ENCODE data around the gene LCA5.
"Not testable (repeated sequence)": the region's sequence is repeated elsewhere in the genome, so short reads cannot be mapped to it uniquely, and the experiment has no call there.

The LCA5 gene

DNA sequence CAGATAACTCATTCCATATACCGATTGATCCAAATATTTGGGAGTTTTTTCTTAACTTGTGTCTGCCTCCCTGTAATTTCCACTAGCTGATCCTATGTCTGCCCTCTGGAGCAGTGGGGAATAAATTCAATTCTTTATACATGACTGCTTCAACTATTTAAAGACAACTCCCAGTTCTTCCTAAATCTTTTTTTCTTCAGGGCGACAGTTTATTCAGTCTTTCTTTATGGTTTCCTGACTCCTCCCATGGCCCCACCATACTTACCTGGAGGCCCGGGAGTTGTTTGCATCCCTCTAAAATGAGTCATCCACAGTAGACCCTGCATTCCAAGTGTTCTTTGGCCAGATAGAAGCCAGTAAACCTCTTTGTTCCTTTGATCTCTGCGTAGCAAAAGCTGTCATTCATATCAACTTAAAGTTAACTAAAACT, 73.6 kb downstream of the LCA5 start:
- no peak for DNase-seq

DNA sequence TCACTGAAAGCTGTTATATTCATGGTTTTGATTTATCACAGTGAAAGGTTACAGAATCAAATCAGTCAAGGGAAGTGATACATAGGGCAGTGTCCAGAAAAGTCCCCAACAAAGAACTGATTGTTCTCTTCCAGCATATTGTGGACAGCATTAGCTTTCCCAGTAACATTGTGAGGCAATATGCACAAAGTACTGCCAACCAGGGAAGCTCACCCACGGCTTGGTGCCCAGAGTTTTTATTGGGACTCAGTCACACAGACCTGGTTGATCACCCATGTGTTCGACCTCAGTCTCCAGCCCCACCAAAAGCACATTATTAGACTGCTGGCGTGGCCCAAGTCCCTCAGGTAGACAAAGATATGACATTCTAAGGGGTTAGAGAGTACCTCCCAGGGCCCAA, 76.0 kb downstream of the LCA5 start:
- DNase-seq: no peak

DNA sequence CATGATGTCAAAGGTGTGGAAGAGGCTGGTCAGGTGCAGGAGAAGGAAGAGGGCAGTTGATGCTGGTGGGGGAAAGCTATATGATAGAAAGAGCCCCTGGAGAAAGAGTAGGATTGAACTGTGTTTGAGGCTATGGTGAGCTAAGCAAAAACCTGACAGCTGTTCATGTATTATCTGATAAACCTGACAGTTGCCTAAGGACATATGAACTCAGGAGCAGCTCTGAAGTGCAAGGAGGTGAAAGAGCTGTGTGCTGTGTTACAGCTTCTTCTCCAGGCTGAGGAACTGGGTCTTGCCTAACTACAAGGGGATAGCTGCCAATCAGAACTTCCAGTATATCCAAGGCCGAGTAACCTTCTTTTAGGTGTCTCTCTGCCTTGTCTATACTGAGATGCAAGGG, 81.8 kb downstream of the LCA5 start:
- DNase-seq: no peak

DNA sequence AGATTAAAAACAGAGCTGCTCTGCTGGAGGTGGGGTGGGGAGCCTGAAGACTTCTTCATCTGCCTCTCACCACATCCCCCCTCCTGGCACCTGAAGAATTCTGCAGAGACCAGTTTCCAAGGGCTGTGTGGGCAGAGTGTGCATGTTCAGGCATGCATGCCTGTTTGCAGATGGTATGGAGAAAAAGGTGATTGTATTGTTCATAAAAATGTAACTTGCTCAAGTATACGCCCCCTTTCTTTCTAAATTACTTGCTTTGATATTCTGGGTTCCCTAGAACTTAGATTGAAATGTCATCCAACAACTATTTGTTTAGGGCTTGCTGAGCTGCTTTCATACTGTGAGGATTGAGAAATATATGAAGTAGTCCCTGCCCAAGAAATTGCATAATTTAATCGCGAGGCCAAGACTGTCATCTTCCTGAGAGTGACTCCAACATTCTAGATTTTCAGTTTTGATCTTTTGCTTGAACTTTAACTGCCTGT, 83.6 kb downstream of the LCA5 start:
- DNase-seq: no peak

DNA sequence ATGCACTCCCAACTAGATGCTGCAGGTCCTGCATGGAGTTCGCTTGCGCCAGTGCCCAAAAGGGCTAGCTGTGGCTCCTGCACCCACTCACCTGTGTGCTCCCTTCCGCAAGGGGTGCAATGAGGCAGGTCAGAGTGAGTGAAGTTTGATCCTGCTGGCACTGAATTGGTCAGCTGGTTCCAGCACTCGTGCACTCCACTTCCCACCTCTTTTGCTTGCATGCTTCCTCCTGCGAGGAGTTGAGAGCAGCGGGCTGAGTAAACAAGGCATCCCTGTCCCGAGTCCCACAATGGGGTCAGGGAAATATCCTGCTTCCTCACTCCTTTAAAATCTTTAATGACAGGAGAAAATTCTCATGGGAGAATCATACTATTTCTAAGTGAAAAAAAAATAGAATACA, 86.2 kb downstream of the LCA5 start:
- peak; percentile 13 for DNase-seq

DNA sequence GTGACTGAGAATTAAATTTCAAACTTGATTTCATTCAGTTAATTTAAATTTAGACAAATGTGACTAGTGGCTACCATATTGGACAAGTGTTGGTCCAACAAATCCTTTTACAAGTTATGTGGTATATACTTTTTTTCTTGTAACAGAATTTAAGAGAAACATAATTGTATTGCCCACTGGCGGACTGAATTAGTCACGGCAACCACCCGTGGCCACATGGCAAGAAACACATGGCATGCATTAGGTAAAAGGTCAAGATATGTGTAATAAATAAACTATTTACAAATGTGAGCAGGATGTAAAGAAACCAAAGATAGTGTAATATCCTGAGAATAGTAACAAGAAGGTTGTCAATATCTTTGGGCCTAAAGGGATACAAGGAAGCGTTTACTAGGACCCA, 91.2 kb downstream of the LCA5 start:
- DNase-seq: no peak

DNA sequence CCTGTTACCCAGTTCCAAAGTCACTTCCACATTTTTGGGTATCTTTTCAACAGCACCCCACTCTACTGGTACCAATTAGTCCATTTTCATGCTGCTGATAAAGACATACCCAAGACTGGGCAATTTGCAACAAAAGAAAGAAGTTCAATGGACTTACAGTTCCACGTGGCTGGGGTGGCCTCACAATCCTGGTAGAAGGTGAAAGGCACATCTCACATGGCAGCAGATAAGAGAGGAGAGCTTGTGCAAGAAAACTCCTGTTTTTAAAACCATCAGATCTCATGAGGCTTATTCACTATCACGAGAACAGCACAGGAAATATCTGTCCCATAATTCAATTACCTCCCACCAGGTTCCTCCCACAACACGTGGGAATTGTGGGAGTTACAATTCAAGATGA, 93.4 kb downstream of the LCA5 start:
- not testable (repeated sequence) for DNase-seq

DNA sequence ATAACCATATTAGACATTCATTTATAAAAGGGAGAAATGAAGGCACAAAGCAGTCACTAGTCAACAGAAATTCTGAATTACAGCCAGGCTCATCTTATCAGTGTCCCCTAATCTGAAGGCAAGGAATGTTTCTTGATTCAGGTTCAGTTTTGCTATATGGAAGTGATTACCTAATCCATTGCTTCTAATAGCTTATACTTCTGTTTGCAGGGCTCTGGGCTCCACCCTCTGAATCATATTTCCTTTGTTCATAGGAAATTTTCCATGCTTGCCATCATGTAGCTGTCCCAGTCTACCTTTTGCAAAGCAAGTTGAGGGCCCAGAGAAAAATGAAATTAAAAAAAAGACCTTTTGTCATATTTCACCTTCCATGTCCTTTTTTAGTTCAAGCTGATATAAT, 96.0 kb downstream of the LCA5 start:
- no peak for DNase-seq

DNA sequence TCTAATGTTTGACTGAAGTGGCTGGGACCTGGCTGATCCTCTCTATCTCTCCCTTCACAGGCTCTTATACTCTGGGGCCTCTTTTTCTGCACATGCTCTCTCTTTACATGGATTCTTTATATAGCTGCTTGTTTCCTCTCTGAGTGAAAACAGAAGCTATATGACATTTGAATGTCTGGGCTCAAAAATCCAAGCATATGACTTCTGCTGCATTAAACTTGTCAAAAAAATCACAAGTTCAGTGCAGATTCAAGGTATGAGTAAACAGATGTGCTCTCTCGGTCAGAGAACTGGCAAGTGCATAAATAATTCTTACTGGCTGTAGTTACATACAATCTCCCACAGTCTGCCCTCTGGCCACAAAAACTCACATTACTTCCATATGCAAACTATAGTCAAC, 96.6 kb downstream of the LCA5 start:
- DNase-seq: no peak

DNA sequence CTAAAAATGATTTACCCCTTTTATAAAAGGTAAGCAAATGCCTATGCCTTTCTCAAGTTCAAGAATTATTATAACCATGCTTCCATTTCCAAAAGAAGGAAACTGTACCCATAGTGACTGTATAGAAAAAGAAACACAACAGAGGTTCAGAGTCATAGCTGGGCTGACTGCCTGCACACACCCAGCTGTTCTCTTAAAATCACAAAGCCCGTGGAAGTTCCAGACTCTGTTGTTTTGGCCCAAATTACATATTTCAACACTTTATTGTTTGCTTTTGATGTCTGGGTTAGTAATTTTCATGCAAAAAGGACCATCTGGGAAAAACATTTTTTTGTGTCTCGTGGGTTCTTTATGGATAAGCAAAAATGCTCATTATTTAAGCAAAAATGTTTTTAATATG, 99.2 kb downstream of the LCA5 start:
- DNase-seq: no peak

DNA sequence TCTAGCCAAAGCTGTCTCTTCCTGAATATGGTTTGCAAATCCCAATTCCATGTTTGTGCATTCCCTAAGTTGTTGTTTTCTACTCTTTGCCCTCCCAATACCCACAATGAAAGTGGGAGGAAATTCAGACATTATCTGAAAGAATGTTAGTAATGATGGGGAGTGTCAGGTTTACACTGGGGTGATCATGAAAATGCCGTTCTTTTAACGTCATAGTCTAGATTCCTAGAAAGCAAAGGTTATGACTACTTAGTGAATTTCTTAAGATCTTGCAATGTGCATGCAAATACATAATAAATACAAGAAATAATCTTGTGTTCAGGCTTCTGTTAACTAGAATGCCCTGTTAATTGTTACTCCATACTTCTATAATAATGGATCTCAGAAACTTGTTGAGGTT, 101.0 kb downstream of the LCA5 start:
- no peak for DNase-seq

DNA sequence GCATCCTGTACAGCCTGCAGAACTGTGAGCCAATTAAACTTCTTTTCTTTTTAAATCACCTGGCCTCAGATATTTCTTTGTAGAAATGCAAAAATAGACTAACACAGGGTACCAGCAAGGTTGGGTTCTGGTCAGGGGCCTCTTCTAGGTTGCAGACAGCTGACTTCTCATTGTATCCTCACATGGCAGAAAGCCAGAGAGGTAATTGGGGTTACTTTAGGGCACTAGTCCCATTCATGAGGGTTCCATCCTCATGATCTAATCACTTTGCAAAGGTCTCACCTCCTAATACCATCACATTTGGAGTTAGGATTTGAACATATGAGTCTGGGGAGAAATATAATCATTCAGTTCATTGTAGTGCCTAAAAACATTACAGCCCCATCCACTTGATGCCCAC, 101.5 kb downstream of the LCA5 start:
- no peak for DNase-seq
